Keratinocyte (primary cell): Measurements from ENCODE around the gene EIF2D. TPM values are rescaled to one million over a fixed set of nuclear protein-coding genes. Genes with fewer than 3 reads are reported as not detected.

ENCODE experiments used
- DNase-seq: peaks from one replicate; pipeline ENCODE4 v3.0.0-alpha.2; 2011; ENCODE audit warnings: low read depth, missing footprints, low spot score
- FAIRE-seq: peaks from 2 replicates; lab custom pipeline; 2011; peaks lifted over from hg19 to GRCh38; lab: Jason Lieb, UNC
- H2AFZ ChIP-seq: 2 replicates; pipeline ENCODE4 v1.6.0; 2012; ENCODE audit warnings: low read length, control low read depth, inconsistent platforms; ENCODE audit not compliant: control insufficient read depth
- H3K27ac ChIP-seq: 2 replicates; pipeline ENCODE4 v1.5.1; 2011; ENCODE audit warnings: low read length; ENCODE audit not compliant: control insufficient read depth, insufficient read depth
- H3K27me3 ChIP-seq: 3 replicates; pipeline ENCODE4 v1.6.0; 2011; ENCODE audit warnings: low read length; ENCODE audit not compliant: control insufficient read depth, insufficient read depth; ENCODE audit errors: extremely low read depth
- H3K36me3 ChIP-seq, 2 experiments: 2 replicates in 1 of 2; 3 replicates in 1 of 2; pipeline ENCODE4 v1.5.1; 2011; ENCODE audit warnings: low read length in 2 of 2, mild to moderate bottlenecking in 1 of 2; ENCODE audit not compliant: control insufficient read depth in 2 of 2, insufficient read depth in 2 of 2; ENCODE audit errors: extremely low read depth in 1 of 2
- H3K4me1 ChIP-seq: 3 replicates; pipeline ENCODE4 v1.5.1; 2011; ENCODE audit warnings: low read length; ENCODE audit not compliant: control insufficient read depth, insufficient read depth; ENCODE audit errors: extremely low read depth
- H3K4me2 ChIP-seq: 3 replicates; pipeline ENCODE4 v1.6.0; 2011; ENCODE audit warnings: low read depth, low read length; ENCODE audit not compliant: control insufficient read depth, insufficient read depth; ENCODE audit errors: extremely low read depth
- H3K4me3 ChIP-seq, 3 experiments: fragments of 200-600 bp in 1 of 3; sonication (generic) in 1 of 3; 2 replicates in 2 of 3; 3 replicates in 1 of 3; pipeline ENCODE4 v1.5.1; 2011 to 2016; ENCODE audit warnings: low read length in 3 of 3, mild to moderate bottlenecking in 3 of 3, control low read depth in 2 of 3, inconsistent platforms in 1 of 3, low read depth in 1 of 3, mixed read lengths in 1 of 3, mixed run types in 1 of 3, moderate library complexity in 1 of 3; ENCODE audit not compliant: control insufficient read depth in 2 of 3, insufficient read depth in 2 of 3; ENCODE audit errors: extremely low read depth in 1 of 3
- H3K79me2 ChIP-seq: 2 replicates; pipeline ENCODE4 v1.6.0; 2012; ENCODE audit warnings: low read length; ENCODE audit not compliant: control insufficient read depth, insufficient read depth
- H3K9ac ChIP-seq: 3 replicates; pipeline ENCODE4 v1.6.0; 2011; ENCODE audit warnings: low read length; ENCODE audit not compliant: control insufficient read depth, insufficient read depth; ENCODE audit errors: extremely low read depth
- H3K9me1 ChIP-seq: 3 replicates; pipeline ENCODE4 v1.6.0; 2011; ENCODE audit warnings: low read length; ENCODE audit not compliant: control insufficient read depth, insufficient read depth; ENCODE audit errors: extremely low read depth
- H3K9me3 ChIP-seq: 2 replicates; pipeline ENCODE4 v1.5.1; 2012; ENCODE audit warnings: low read depth, low read length; ENCODE audit not compliant: control insufficient read depth
- H4K20me1 ChIP-seq: 3 replicates; pipeline ENCODE4 v1.6.0; 2011; ENCODE audit warnings: low read length; ENCODE audit not compliant: control insufficient read depth, insufficient read depth; ENCODE audit errors: extremely low read depth
- EZH2 ChIP-seq: IDR thresholded peaks from one replicate; pipeline ENCODE4 v1.6.1; 2012; ENCODE audit warnings: inconsistent platforms, mild to moderate bottlenecking, low read length, moderate library complexity
- dilution Hi-C: fragments of 300-500 bp; cut with MboI; formaldehyde crosslinking; loops from one replicate; pipeline ENCODE4 v1.7.0; 2020; ENCODE audit warnings: low sequenced_read_pairs; ENCODE audit not compliant: extremely low pct_ligation_motif_present
- polyA plus RNA-seq, 5 experiments: library from polyadenylated mRNA; depleted of rRNA in 3 of 5; stranded (reverse) in 3 of 5; stranded (forward) in 1 of 5; unstranded in 1 of 5; fragments of >200 nt; gene quantifications; 1 replicate in 1 of 5; 2 replicates in 3 of 5; 3 replicates in 1 of 5; pipeline versions ENCODE4 v1.2.1 to v1.2.3, GENCODE V29; 2011 to 2012; ENCODE audit warnings: missing spikeins in 2 of 5, low read depth in 1 of 5, low replicate concordance in 1 of 5
- TF ChIP-seq, protein P1 (sequence below), 3 experiments: IDR thresholded peaks in 1 of 3; conservative IDR thresholded peaks in 1 of 3; optimal IDR thresholded peaks in 1 of 3; 2 replicates in 2 of 3; 3 replicates in 1 of 3; pipeline versions ENCODE3 to v1.5.1; 2011; ENCODE audit warnings: low read length in 3 of 3, mild to moderate bottlenecking in 3 of 3, moderate library complexity in 2 of 3, control low read depth in 1 of 3, inconsistent platforms in 1 of 3; ENCODE audit not compliant: insufficient read depth in 2 of 3; ENCODE audit errors: extremely low read depth in 1 of 3

EIF2D gene
- polyA plus RNA-seq, 1 donor (not counting 4 experiments of a cell fraction or from before 2014, with no cell fraction given): 60.6 TPM

DNA sequence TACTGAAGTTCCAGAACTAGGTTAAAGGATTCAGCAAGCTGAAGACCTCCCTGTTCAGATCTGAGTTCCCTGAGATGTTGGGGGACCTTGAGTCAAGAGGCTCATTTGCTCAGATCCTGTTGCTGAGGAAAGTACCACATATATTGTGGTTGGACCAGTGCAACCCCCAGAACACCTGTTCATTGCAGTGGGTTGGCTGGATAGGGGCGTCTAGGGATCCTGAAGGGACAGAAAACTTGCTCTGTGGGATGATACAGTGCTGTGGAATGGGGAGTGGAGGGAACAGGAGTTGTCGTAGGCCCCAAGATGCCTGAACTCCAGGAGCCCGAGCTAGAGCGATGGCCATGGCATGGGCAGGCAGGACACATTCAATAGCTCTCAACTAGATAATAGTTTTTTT is 47.9 kb upstream of the EIF2D start:
- no peak for FAIRE-seq
- no peak overlapping the region for H3K4me2 ChIP-seq

DNA sequence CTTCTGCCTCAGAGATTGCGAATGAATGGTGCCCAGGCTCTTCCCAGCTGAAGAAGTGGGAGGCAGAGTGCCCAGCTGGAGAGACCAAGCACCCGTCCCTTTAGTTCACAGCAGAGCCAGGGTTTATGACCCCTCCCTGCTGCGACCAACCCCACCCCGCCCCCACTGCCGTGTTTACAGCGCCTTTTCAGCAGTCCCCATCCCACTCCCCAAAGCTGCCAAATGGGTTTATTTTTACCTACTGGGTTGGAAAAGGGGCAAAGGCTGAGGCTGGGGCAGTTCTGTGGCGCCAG is 46.7 kb upstream of the EIF2D start:
- DNase-seq: no peak
- Histone ChIP-seq H4K20me1 (no peaks in the 10 kb centered on the region), H3K9me3 (no peaks in the 10 kb centered on the region), H3K4me3 (no peak overlapping the region), H3K27ac (no peak overlapping the region), H3K27me3 (peaks cover 13% of the 10 kb centered on the region), H2AFZ (no peak overlapping the region), H3K4me2 (no peak overlapping the region), H3K36me3 (no peaks in the 10 kb centered on the region), H3K9me1 (no peaks in the 10 kb centered on the region), H3K9ac (no peak overlapping the region), H3K79me2 (no peaks in the 10 kb centered on the region), H3K4me1 (peaks cover 4% of the 10 kb centered on the region)
- no peak for TF ChIP-seq EZH2
- TF ChIP-seq, protein P1, sequence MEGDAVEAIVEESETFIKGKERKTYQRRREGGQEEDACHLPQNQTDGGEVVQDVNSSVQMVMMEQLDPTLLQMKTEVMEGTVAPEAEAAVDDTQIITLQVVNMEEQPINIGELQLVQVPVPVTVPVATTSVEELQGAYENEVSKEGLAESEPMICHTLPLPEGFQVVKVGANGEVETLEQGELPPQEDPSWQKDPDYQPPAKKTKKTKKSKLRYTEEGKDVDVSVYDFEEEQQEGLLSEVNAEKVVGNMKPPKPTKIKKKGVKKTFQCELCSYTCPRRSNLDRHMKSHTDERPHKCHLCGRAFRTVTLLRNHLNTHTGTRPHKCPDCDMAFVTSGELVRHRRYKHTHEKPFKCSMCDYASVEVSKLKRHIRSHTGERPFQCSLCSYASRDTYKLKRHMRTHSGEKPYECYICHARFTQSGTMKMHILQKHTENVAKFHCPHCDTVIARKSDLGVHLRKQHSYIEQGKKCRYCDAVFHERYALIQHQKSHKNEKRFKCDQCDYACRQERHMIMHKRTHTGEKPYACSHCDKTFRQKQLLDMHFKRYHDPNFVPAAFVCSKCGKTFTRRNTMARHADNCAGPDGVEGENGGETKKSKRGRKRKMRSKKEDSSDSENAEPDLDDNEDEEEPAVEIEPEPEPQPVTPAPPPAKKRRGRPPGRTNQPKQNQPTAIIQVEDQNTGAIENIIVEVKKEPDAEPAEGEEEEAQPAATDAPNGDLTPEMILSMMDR (optimal IDR thresholded peaks at IDR 0.05 in 1 of 3, IDR thresholded peaks at IDR 0.05 in 1 of 3, conservative IDR thresholded peaks at IDR 0.05 in 1 of 3; ENCODE audit: extremely low read depth in 1 of 3, insufficient read depth in 2 of 3, low read length in 3 of 3): no peak
- dilution Hi-C loops: no loop called here
- no peak for FAIRE-seq

More for the DNA sequence above, 47.9 kb upstream of the EIF2D start:
- dilution Hi-C loops: no loop called here
- no peaks in the 10 kb centered on the region for H3K79me2 ChIP-seq
- no peaks in the 10 kb centered on the region for H4K20me1 ChIP-seq
- no peaks in the 10 kb centered on the region for H3K36me3 ChIP-seq
- no peak for DNase-seq
- H2AFZ ChIP-seq: no peak overlapping the region
- no peak overlapping the region for H3K4me3 ChIP-seq
- TF ChIP-seq, protein P1 (optimal IDR thresholded peaks at IDR 0.05 in 1 of 3, IDR thresholded peaks at IDR 0.05 in 1 of 3, conservative IDR thresholded peaks at IDR 0.05 in 1 of 3; ENCODE audit: extremely low read depth in 1 of 3, insufficient read depth in 2 of 3, low read length in 3 of 3): no peak
- TF ChIP-seq EZH2: no peak
- no peaks in the 10 kb centered on the region for H3K9me1 ChIP-seq
- no peaks in the 10 kb centered on the region for H3K4me1 ChIP-seq
- no peak overlapping the region for H3K27ac ChIP-seq
- no peak overlapping the region for H3K9ac ChIP-seq
- H3K9me3 ChIP-seq: no peaks in the 10 kb centered on the region
- H3K27me3 ChIP-seq: peaks cover 15% of the 10 kb centered on the region
